BE2C (cell line): ENCODE measurements around the gene PFKFB3.

ENCODE experiments used
- DNase-seq: peaks from one replicate; pipeline ENCODE4 v3.0.0-alpha.2; 2020
- H3K27me3 ChIP-seq: fragments of 250-450 bp; sonication (Bioruptor Pico); 2 replicates; pipeline ENCODE4 v1.5.1; 2020; ENCODE audit warnings: mild to moderate bottlenecking
- H3K36me3 ChIP-seq: fragments of 250-450 bp; sonication (Bioruptor Pico); 2 replicates; pipeline ENCODE4 v1.5.1; 2020; ENCODE audit warnings: mild to moderate bottlenecking
- H3K4me1 ChIP-seq: fragments of 250-450 bp; sonication (Bioruptor Pico); 2 replicates; pipeline ENCODE4 v1.5.1; 2020
- H3K4me3 ChIP-seq: 2 replicates; pipeline ENCODE4 v1.5.1; 2011; ENCODE audit warnings: low read depth, low read length
- H3K9me3 ChIP-seq: fragments of 250-450 bp; sonication (Bioruptor Pico); 2 replicates; pipeline ENCODE4 v1.5.1; 2020
- CTCF ChIP-seq: IDR thresholded peaks from 2 replicates; pipeline ENCODE4 v1.5.1; 2012; ENCODE audit warnings: mild to moderate bottlenecking, low read depth, low read length

PFKFB3 gene

DNA sequence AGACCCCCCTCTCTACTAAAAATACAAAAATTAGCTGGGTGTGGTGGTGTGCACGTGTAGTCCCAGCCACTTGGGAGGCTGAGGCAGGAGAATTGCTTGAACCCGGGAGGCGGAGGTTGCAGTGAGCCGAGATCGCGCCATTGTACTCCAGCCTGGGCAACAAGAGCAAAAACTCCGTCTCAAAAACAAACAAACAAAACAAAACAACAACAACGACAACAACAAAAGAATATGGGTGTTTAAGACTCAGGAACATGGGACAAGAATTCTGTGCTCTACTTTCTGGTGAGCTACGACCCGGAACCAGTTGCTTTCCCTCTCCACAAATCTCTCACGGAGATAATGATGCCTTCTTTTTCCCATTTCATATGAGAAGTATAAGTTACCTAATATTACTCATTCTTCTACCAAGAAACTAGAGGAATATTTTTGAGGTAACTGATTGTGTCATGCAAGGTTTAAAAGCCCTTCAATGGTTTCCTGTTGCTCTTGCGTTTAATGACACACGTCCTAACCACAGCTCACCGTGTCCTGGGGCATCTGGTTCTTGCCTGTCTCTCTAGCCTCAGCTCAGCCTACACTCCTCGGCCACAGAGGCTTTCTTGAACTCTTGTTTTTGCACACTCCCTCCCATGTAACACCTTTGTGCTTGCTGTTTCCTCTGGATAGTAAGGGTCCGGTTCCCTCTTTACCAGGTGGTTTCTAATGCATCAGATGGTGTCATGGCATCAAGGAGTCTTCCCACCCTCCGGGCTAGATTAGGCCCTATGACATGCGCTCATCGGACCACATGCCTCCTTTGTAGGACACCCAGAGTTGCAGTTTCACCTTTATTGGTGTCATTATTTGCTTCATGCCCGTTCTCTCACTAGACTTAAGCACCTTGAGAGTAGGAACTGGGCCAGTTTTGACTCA, 67.5 kb downstream of the PFKFB3 start:
- no peaks in the 10 kb centered on the region for H3K4me1 ChIP-seq
- H3K27me3 ChIP-seq = no peaks in the 10 kb centered on the region
- DNase-seq = no peak
- no peaks in the 10 kb centered on the region for H3K36me3 ChIP-seq
- no peak for TF ChIP-seq CTCF
- no peaks in the 10 kb centered on the region for H3K9me3 ChIP-seq
- H3K4me3 ChIP-seq = no peak overlapping the region

- no peaks in the 10 kb centered on the region for H3K9me3 ChIP-seq
- H3K27me3 ChIP-seq = no peaks in the 10 kb centered on the region
- no peaks in the 10 kb centered on the region for H3K36me3 ChIP-seq
- no peak overlapping the region for H3K4me3 ChIP-seq
- no peak for DNase-seq
- H3K4me1 ChIP-seq = no peaks in the 10 kb centered on the region; the same call in 1 of the 2 replicates
- TF ChIP-seq CTCF = no peak
Observed at GRCh38 chr10:6270951-6271350, 68.2 kb downstream of the PFKFB3 start.

DNA sequence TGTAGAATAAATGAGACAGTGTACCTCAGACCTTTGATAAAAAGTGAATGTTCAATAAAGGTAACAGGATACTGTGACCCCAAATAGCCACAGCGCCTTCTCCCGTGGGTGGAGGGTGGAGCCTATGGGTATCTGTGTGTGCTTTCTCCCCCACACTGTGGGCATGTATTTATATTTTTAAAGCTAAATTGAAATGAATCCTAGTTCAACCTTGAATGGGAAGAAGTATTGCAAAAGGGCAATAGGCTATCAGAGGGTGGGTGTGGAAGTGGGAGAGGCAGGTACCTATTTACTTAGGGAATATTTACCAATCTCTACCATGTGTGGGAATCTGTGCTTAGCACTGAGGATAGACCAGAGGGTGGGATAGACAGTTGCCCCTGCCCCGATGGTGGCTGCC, 68.9 kb downstream of the PFKFB3 start:
- TF ChIP-seq CTCF = no peak
- Histone ChIP-seq H3K4me1 (no peaks in the 10 kb centered on the region; the same call in 1 of the 2 replicates), H3K9me3 (no peaks in the 10 kb centered on the region), H3K4me3 (no peak overlapping the region), H3K36me3 (no peaks in the 10 kb centered on the region), H3K27me3 (no peaks in the 10 kb centered on the region)
- no peak for DNase-seq

DNA sequence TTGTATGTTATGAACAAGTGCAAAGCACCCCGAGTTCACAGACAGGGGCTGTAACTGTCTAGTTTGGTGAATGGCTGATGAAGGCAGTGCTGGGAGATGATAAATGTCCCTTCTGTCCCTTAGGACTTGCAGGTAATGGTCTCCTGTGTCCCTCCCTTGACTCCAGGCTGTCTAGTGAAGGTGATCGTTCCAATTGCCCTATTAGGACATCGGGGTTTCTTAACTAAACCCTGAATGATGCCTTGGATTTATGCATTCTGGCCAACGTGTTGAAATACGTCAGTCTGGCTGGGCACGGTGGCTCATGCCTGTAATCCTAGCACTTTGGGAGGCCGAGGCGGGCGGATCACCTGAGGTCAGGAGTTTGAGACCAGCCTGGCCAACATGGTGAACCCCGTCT, 69.4 kb downstream of the PFKFB3 start:
- TF ChIP-seq CTCF = no peak
- H3K9me3 ChIP-seq = no peaks in the 10 kb centered on the region
- no peak for DNase-seq
- no peaks in the 10 kb centered on the region for H3K27me3 ChIP-seq
- H3K4me1 ChIP-seq = no peaks in the 10 kb centered on the region; the same call in 1 of the 2 replicates
- H3K36me3 ChIP-seq = no peaks in the 10 kb centered on the region
- H3K4me3 ChIP-seq = no peak overlapping the region

DNA sequence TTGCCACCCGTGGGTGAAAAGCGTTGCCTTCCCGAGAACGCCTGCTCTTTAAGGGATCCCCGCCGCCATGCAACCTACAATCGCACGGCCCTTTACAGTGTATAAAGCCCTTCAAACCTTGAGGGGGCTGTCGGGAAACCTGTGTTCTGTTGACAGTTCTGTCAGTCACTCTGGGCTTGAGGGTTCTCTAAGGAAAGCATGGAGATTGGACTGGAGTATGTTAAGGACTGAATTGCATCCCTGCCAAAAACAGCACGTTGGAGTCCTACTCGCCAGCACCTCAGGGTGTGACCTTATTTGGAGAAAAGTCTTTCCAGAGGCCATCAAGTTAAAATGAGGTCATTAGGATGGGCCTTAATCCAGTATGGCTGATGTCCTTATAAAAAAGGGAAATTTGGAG, 70.6 kb downstream of the PFKFB3 start:
- no peak overlapping the region for H3K4me3 ChIP-seq

More for the DNA sequence above, 70.6 kb downstream of the PFKFB3 start:
- Histone ChIP-seq H3K27me3 (no peaks in the 10 kb centered on the region), H3K36me3 (no peaks in the 10 kb centered on the region), H3K4me1 (no peaks in the 10 kb centered on the region; the same call in 1 of the 2 replicates), H3K9me3 (no peaks in the 10 kb centered on the region)
- TF ChIP-seq CTCF = no peak
- no peak for DNase-seq
